Activated naive CD4-positive, alpha-beta T cell treated with anti-CD3 and anti-CD28 coated beads for 36 hours (primary cell): ENCODE results near the gene CAPN9. TPM values are rescaled to one million over a fixed set of nuclear protein-coding genes. Genes with fewer than 3 reads are reported as not detected.

Experiments
- CTCF ChIA-PET: fragments of 350-600 bp; sonication (Branson Sonifier 250); formaldehyde crosslinking; loops from one replicate; lab custom pipeline; 2021; ENCODE audit warnings: antibody characterized with exemption; lab: Charles Lee
- DNase-seq: peaks from one replicate; pipeline ENCODE4 v3.0.0-alpha.2; 2020
- H3K27ac Mint-ChIP-seq: one replicate; pipeline ENCODE4 v1.8.0; 2021; ENCODE audit warnings: mild to moderate bottlenecking, mixed read lengths
- H3K27me3 Mint-ChIP-seq: one replicate; pipeline ENCODE4 v1.8.0; 2021; ENCODE audit warnings: low read depth, mixed read lengths
- H3K36me3 Mint-ChIP-seq: one replicate; pipeline ENCODE4 v1.8.0; 2021; ENCODE audit warnings: low read depth, mixed read lengths
- H3K4me1 Mint-ChIP-seq: one replicate; pipeline ENCODE4 v1.8.0; 2021; ENCODE audit warnings: low read depth, mixed read lengths
- H3K4me3 Mint-ChIP-seq: one replicate; pipeline ENCODE4 v1.8.0; 2021; ENCODE audit warnings: mild to moderate bottlenecking, moderate library complexity, mixed read lengths
- H3K9me3 Mint-ChIP-seq: one replicate; pipeline ENCODE4 v1.8.0; 2021; ENCODE audit warnings: mixed read lengths
- intact Hi-C: fragments of 100-400 bp; cut with micrococcal nuclease; formaldehyde crosslinking; loops from one replicate; pipeline ENCODE4 v1.15.1; 2023
- total RNA-seq, 2 experiments: library from RNA; stranded (reverse); gene quantifications; one replicate each; pipeline ENCODE4 v1.2.3, GENCODE V29; 2021

CAPN9 gene
- total RNA-seq, 2 experiments from 2014 or later, result not detected

GRCh38 chr1:230849451-230850224 lies 102.5 kb downstream of the CAPN9 start:
- H3K4me1 Mint-ChIP-seq, result no peaks in the 10 kb centered on the region
- no peak for DNase-seq
- no peak overlapping the region for H3K27ac Mint-ChIP-seq
- intact Hi-C loops, result no loop called here
- H3K9me3 Mint-ChIP-seq, result no peaks in the 10 kb centered on the region
- CTCF ChIA-PET, result no interaction called here
- H3K4me3 Mint-ChIP-seq, result no peak overlapping the region
- H3K36me3 Mint-ChIP-seq, result peaks cover 9% of the 10 kb centered on the region
- no peaks in the 10 kb centered on the region for H3K27me3 Mint-ChIP-seq

DNA sequence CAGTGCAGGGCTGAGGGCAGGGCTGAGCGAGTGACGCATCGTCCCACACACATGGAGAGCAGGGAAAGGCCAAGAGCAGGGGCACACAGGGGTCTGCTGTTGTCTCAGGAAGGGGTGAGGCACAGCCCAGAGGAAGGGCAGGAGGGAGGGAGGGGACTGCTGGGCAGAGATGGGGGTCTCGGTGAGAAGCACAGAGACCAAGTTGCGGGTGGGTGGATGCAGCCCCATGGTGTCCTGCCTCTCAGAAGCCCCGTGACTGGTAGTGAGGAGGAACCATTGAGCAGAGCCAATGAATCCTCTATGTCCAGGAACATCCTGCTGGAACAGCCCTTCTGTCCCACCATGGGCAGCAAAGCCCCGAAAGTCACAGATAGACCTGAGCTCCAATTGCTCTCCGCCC lies 103.4 kb downstream of the CAPN9 start:
- Mint-ChIP-seq H3K4me3 (no peak overlapping the region), H3K4me1 (no peaks in the 10 kb centered on the region), H3K36me3 (peaks cover 9% of the 10 kb centered on the region), H3K27ac (no peak overlapping the region), H3K9me3 (no peaks in the 10 kb centered on the region), H3K27me3 (no peaks in the 10 kb centered on the region)
- CTCF ChIA-PET, result no interaction called here
- intact Hi-C loops, result no loop called here
- no peak for DNase-seq

DNA sequence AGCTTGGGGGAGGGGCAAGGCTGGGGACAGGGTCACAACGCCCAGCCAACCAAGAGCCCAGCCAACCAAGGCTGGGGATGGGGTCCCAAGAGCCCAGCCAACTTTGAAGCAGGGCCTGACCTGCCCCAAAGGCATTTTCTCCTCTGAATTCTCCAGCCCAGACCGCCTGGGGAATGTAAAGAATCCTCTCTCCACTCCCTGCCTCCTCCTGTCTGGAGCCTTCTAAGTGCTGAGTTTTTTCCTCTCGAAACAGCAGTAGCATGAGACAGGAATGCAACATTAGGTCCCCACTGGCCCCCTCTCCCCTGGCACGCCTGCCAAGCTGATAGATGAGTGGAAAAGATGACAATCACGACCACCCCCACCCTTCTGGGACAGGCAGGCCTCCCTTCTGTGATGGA lies 104.1 kb downstream of the CAPN9 start:
- CTCF ChIA-PET, result no interaction called here
- Mint-ChIP-seq H3K4me3 (no peak overlapping the region), H3K9me3 (no peaks in the 10 kb centered on the region), H3K36me3 (peaks cover 9% of the 10 kb centered on the region), H3K27me3 (no peaks in the 10 kb centered on the region), H3K27ac (no peak overlapping the region), H3K4me1 (no peaks in the 10 kb centered on the region)
- DNase-seq, result no peak
- intact Hi-C loops, result no loop called here

Other genes with a start within 250 kb of the CAPN9 start
- 10 to 100 TPM; 19.9 to 22.1 TPM for gene COG2, start 104.9 kb upstream of the CAPN9 start, total RNA-seq
- not detected for gene AGT, start 33.3 kb upstream of the CAPN9 start, total RNA-seq
- 1 to 10 TPM; 4.7 to 4.9 TPM for gene C1orf198, start 121.1 kb downstream of the CAPN9 start, total RNA-seq
- gene TTC13, start 231.5 kb downstream of the CAPN9 start, total RNA-seq, result 10 to 100 TPM; 10.9 to 13.2 TPM
- gene ARV1, start 231.7 kb downstream of the CAPN9 start, total RNA-seq, result 10 to 100 TPM; 14.9 to 17.7 TPM